H1 (cell line): ENCODE results near the gene PEAK3. TPM values are rescaled to one million over a fixed set of nuclear protein-coding genes. Genes with fewer than 3 reads are reported as not detected.

ENCODE experiments used
- CTCF ChIA-PET: fragments of 300-600 bp; sonication (Branson Sonifier 250); formaldehyde crosslinking; loops from one replicate; lab custom pipeline; 2021; ENCODE audit not compliant: partially characterized antibody; lab: Charles Lee
- POLR2A ChIA-PET: fragments of 300-600 bp; sonication (Branson Sonifier 250); formaldehyde crosslinking; loops from one replicate; lab custom pipeline; 2021; ENCODE audit warnings: inconsistent platforms; ENCODE audit not compliant: partially characterized antibody; lab: Charles Lee
- DNase-seq, 2 experiments: peaks; one replicate each; pipeline versions ENCODE4 v3.0.0 to v3.0.0-alpha.2; 2010 to 2022; ENCODE audit warnings: low spot score in 2 of 2, low read depth in 1 of 2, mixed read lengths in 1 of 2
- FAIRE-seq: peaks from 2 replicates; lab custom pipeline; 2011; peaks lifted over from hg19 to GRCh38; lab: Jason Lieb, UNC
- H2AFZ ChIP-seq: 2 replicates; pipeline ENCODE4 v1.8.1; 2012; ENCODE audit warnings: low read length, inconsistent platforms
- H2AK5ac ChIP-seq: 2 replicates; pipeline ENCODE4 v1.6.1; 2013; ENCODE audit warnings: low read depth, low read length
- H2BK120ac ChIP-seq: replicated peaks from 2 replicates; pipeline ENCODE3; 2013; ENCODE audit warnings: low read depth, low read length, inconsistent platforms
- H2BK12ac ChIP-seq: 2 replicates; pipeline ENCODE4 v1.6.1; 2013; ENCODE audit warnings: low read depth, low read length
- H2BK15ac ChIP-seq: 2 replicates; pipeline ENCODE4 v1.6.1; 2013; ENCODE audit warnings: low read length
- H2BK20ac ChIP-seq: 2 replicates; pipeline ENCODE4 v1.6.1; 2013; ENCODE audit warnings: low read length
- H2BK5ac ChIP-seq: 2 replicates; pipeline ENCODE4 v1.6.1; 2013; ENCODE audit warnings: low read depth, low read length
- H3K14ac ChIP-seq: 2 replicates; pipeline ENCODE4 v1.6.1; 2013; ENCODE audit warnings: inconsistent platforms; ENCODE audit not compliant: insufficient read length
- H3K18ac ChIP-seq: 2 replicates; pipeline ENCODE4 v1.6.1; 2013; ENCODE audit warnings: low read length; ENCODE audit errors: extremely low read depth
- H3K23ac ChIP-seq: 2 replicates; pipeline ENCODE4 v1.6.1; 2013; ENCODE audit warnings: inconsistent platforms; ENCODE audit not compliant: insufficient read length
- H3K23me2 ChIP-seq: 2 replicates; pipeline ENCODE4 v1.6.1; 2013; ENCODE audit warnings: low read depth, low read length
- H3K27ac ChIP-seq: 2 replicates; pipeline ENCODE4 v1.6.1; 2011; ENCODE audit warnings: low read depth, low read length, inconsistent platforms
- H3K27me3 ChIP-seq, 4 experiments: replicated peaks in 1 of 4; 1 replicate in 1 of 4; 2 replicates in 3 of 4; pipeline versions ENCODE4 v1.6.1 to v1.8.1; 2011 to 2013; ENCODE audit warnings: low read length in 3 of 4, mild to moderate bottlenecking in 3 of 4, inconsistent platforms in 2 of 4, mixed read lengths in 2 of 4, moderate library complexity in 1 of 4; ENCODE audit not compliant: control insufficient read depth in 3 of 4, insufficient read depth in 3 of 4; ENCODE audit errors: extremely low read depth in 1 of 4
- H3K36me3 ChIP-seq, 4 experiments: 2 replicates each; pipeline versions ENCODE4 v1.6.1 to v1.8.1; 2011 to 2013; ENCODE audit warnings: mild to moderate bottlenecking in 4 of 4, low read length in 3 of 4, moderate library complexity in 2 of 4, control low read depth in 1 of 4, inconsistent platforms in 1 of 4; ENCODE audit not compliant: insufficient read depth in 4 of 4, control insufficient read depth in 2 of 4
- H3K4ac ChIP-seq: replicated peaks from 2 replicates; pipeline ENCODE3; 2013; ENCODE audit warnings: low read length, low read depth, mixed read lengths, inconsistent platforms; ENCODE audit not compliant: insufficient read length
- H3K4me1 ChIP-seq, 4 experiments: replicated peaks in 1 of 4; 1 replicate in 1 of 4; 2 replicates in 3 of 4; pipeline versions ENCODE4 v1.6.1 to v1.8.1; 2011 to 2013; ENCODE audit warnings: low read length in 3 of 4, inconsistent platforms in 2 of 4, mixed read lengths in 1 of 4; ENCODE audit not compliant: insufficient read depth in 4 of 4, control insufficient read depth in 3 of 4
- H3K4me2 ChIP-seq, 2 experiments: 2 replicates each; pipeline versions ENCODE4 v1.6.1 to v1.8.1; 2011 to 2013; ENCODE audit warnings: low read depth in 2 of 2, low read length in 2 of 2, control low read depth in 1 of 2, inconsistent platforms in 1 of 2, mild to moderate bottlenecking in 1 of 2; ENCODE audit not compliant: insufficient read depth in 1 of 2
- H3K4me3 ChIP-seq, 4 experiments: fragments of 200-600, 300-600 bp in 1 of 4; sonication (generic), shearing (Covaris generic), sonication (Bioruptor Twin) in 1 of 4; 2 replicates each; pipeline versions ENCODE4 v1.5.1 to v1.8.1; 2011 to 2016; ENCODE audit warnings: low read length in 4 of 4, low read depth in 3 of 4, control low read depth in 2 of 4, inconsistent platforms in 2 of 4, mild to moderate bottlenecking in 2 of 4, mixed read lengths in 1 of 4, moderate library complexity in 1 of 4; ENCODE audit not compliant: insufficient read depth in 2 of 4; ENCODE audit errors: extremely low read depth in 1 of 4
- H3K56ac ChIP-seq: replicated peaks from 2 replicates; pipeline ENCODE3; 2013; ENCODE audit warnings: low read depth, mild to moderate bottlenecking, mixed read lengths, low read length, inconsistent platforms; ENCODE audit not compliant: insufficient read length
- H3K79me1 ChIP-seq: 2 replicates; pipeline ENCODE4 v1.6.1; 2013; ENCODE audit warnings: low read depth, low read length, control low read depth
- H3K79me2 ChIP-seq, 2 experiments: 2 replicates each; pipeline versions ENCODE4 v1.6.1 to v1.8.1; 2012 to 2013; ENCODE audit warnings: low read length in 2 of 2, mild to moderate bottlenecking in 2 of 2, inconsistent platforms in 1 of 2; ENCODE audit not compliant: insufficient read depth in 2 of 2, control insufficient read depth in 1 of 2
- H3K9ac ChIP-seq, 4 experiments: replicated peaks in 1 of 4; 1 replicate in 1 of 4; 2 replicates in 3 of 4; pipeline versions ENCODE4 v1.6.1 to v1.8.1; 2011 to 2013; ENCODE audit warnings: low read depth in 3 of 4, low read length in 3 of 4, control low read depth in 2 of 4, mild to moderate bottlenecking in 2 of 4, moderate library complexity in 2 of 4, inconsistent platforms in 1 of 4; ENCODE audit errors: extremely low read depth in 1 of 4
- H3K9me3 ChIP-seq, 2 experiments: 2 replicates each; pipeline versions ENCODE4 v1.6.1 to v1.8.1; 2012 to 2013; ENCODE audit warnings: mild to moderate bottlenecking in 2 of 2, moderate library complexity in 2 of 2, control low read depth in 1 of 2, inconsistent platforms in 1 of 2, low read depth in 1 of 2, low read length in 1 of 2, mixed read lengths in 1 of 2; ENCODE audit not compliant: insufficient read depth in 2 of 2
- H4K20me1 ChIP-seq, 2 experiments: replicated peaks in 1 of 2; 2 replicates each; pipeline versions ENCODE3 to v1.8.1; 2011 to 2013; ENCODE audit warnings: inconsistent platforms in 2 of 2, low read length in 2 of 2, mild to moderate bottlenecking in 1 of 2; ENCODE audit not compliant: insufficient read depth in 2 of 2, control insufficient read depth in 1 of 2
- H4K5ac ChIP-seq: 2 replicates; pipeline ENCODE4 v1.6.1; 2013; ENCODE audit warnings: low read length, low read depth, mixed read lengths, inconsistent platforms; ENCODE audit not compliant: insufficient read length
- H4K8ac ChIP-seq: 2 replicates; pipeline ENCODE4 v1.8.0; 2013; ENCODE audit warnings: mild to moderate bottlenecking, moderate library complexity, low read length, inconsistent platforms; ENCODE audit not compliant: insufficient read depth; ENCODE audit errors: extremely low read depth
- H4K91ac ChIP-seq: replicated peaks from 2 replicates; pipeline ENCODE3; 2013; ENCODE audit warnings: low read length, mixed read lengths, inconsistent platforms; ENCODE audit not compliant: insufficient read length
- CEBPB ChIP-seq: IDR thresholded peaks from 2 replicates; pipeline ENCODE4 v1.6.1; 2012; ENCODE audit warnings: low read depth, low read length
- EP300 ChIP-seq, 2 experiments: IDR thresholded peaks; 1 replicate in 1 of 2; 2 replicates in 1 of 2; pipeline ENCODE4 v1.6.1; 2011 to 2012; ENCODE audit warnings: low read depth in 2 of 2, low read length in 2 of 2, mild to moderate bottlenecking in 2 of 2, borderline replicate concordance in 1 of 2, inconsistent platforms in 1 of 2, moderate library complexity in 1 of 2
- NRF1 ChIP-seq: IDR thresholded peaks from 2 replicates; pipeline ENCODE4 v1.6.1; 2011; ENCODE audit warnings: mild to moderate bottlenecking, low read depth, low read length, improper control_type of control experiment
- RAD21 ChIP-seq, 2 experiments: IDR thresholded peaks in 1 of 2; conservative IDR thresholded peaks in 1 of 2; 2 replicates each; pipeline ENCODE4 v1.6.1; 2011; ENCODE audit warnings: low read depth in 2 of 2, low read length in 2 of 2, improper control_type of control experiment in 1 of 2, inconsistent platforms in 1 of 2, mild to moderate bottlenecking in 1 of 2, moderate library complexity in 1 of 2
- ZNF274 ChIP-seq: IDR thresholded peaks from 2 replicates; pipeline ENCODE4 v1.7.0; 2012; ENCODE audit warnings: low read length, borderline replicate concordance; ENCODE audit errors: extremely low read depth
- WGBS, 2 experiments: shearing (Covaris generic) in 1 of 2; methylation state at CpG; one replicate each; pipeline versions ENCODE4 v1.1.6 to v1.1.7; 2013 to 2015; ENCODE audit warnings: low lambda C conversion rate in 2 of 2, mixed read lengths in 2 of 2, inconsistent platforms in 1 of 2, low coverage in 1 of 2, missing lambda C conversion rate in 1 of 2; ENCODE audit not compliant: insufficient replicate concordance in 2 of 2, insufficient coverage in 1 of 2, insufficient read length in 1 of 2; ENCODE audit errors: extremely low coverage in 1 of 2, missing lambda C conversion rate in 1 of 2; 5-methylcytosine and 5-hydroxymethylcytosine counted together
- polyA plus RNA-seq, 7 experiments: library from polyadenylated mRNA; depleted of rRNA in 3 of 7; stranded (reverse) in 5 of 7; unstranded in 2 of 7; fragments of >200 nt in 5 of 7; fragments of 200-250 nt in 2 of 7; gene quantifications; 1 replicate in 5 of 7; 2 replicates in 1 of 7; 4 replicates in 1 of 7; pipeline versions ENCODE4 v1.2.1 to v1.2.3, GENCODE V29; 2011 to 2013; ENCODE audit warnings: missing spikeins in 2 of 7, mixed read lengths in 2 of 7
- total RNA-seq: library from RNA; stranded (reverse); fragmentation: NEBNext Ultra II Directional; extraction: Animal tissue kit (Norgen Biotek cat#: 25700); gene quantifications from 2 replicates; pipeline ENCODE4 v1.2.1, GENCODE V29; 2021
- TF ChIP-seq, protein P1 (sequence below): IDR thresholded peaks from 2 replicates; pipeline ENCODE4 v1.6.1; 2012; ENCODE audit warnings: low read length, inconsistent platforms

PEAK3 gene
- total and polyA plus RNA-seq, 2 of the 8 experiments (the other 6 are each of a cell fraction or from before 2014, with no cell fraction given) = not detected

GRCh38 chr19:2294687-2295335 is 12.8 kb upstream of the PEAK3 start:
- H2BK15ac ChIP-seq = no peak overlapping the region
- H3K4ac ChIP-seq = no peak overlapping the region
- WGBS, 2 experiments = 79% methylated on average over 23 of the region's 26 CpGs; no CpG with 5 or more reads in 1 of the 2 experiments
- no peak overlapping the region for H3K4me2 ChIP-seq
- H3K23me2 ChIP-seq = peaks cover 10% of the 10 kb centered on the region; the same call in 1 of the 2 replicates
- H3K79me2 ChIP-seq = no peaks in the 10 kb centered on the region
- no peak overlapping the region for H3K4me3 ChIP-seq
- peaks cover 0 to 3% of the 10 kb centered on the region in 2 experiments for H4K20me1 ChIP-seq
- peaks cover 28 to 36% (median 33%) of the 10 kb centered on the region in 4 experiments for H3K27me3 ChIP-seq
- H4K8ac ChIP-seq = no peak overlapping the region
- ChIA-PET POLR2A (interaction anchor here (1.1 to 3.9 kb wide), 12 partner anchors 8 to 181 kb away, joined by 3 to 16 read pairs (median 4); partner anchors contain the start of genes GADD45B, LINGO3 and PEAK3), CTCF (interaction anchor here (1.3 to 3.3 kb wide), 4 partner anchors 19 to 342 kb away, joined by 3 to 23 read pairs (median 12); no protein-coding TSS in a partner anchor)
- H3K18ac ChIP-seq = no peak overlapping the region
- H4K91ac ChIP-seq = no peak overlapping the region
- no peaks in the 10 kb centered on the region for H3K79me1 ChIP-seq
- H2BK120ac ChIP-seq = no peak overlapping the region
- H2AFZ ChIP-seq = no peak overlapping the region
- no peak overlapping the region for H2BK5ac ChIP-seq
- no peak overlapping the region for H3K23ac ChIP-seq
- peaks cover 0 to 18% (median 10%) of the 10 kb centered on the region in 4 experiments; a peak in 5 of 7 replicates for H3K4me1 ChIP-seq
- H2AK5ac ChIP-seq = no peak overlapping the region
- no peak overlapping the region for H3K14ac ChIP-seq
- no peak overlapping the region for H4K5ac ChIP-seq
- H2BK12ac ChIP-seq = no peak overlapping the region
- H3K36me3 ChIP-seq = peaks cover 0 to 6% (median 0%) of the 10 kb centered on the region in 4 experiments; a peak in 1 of 8 replicates
- no peak overlapping the region for H3K56ac ChIP-seq
- TF ChIP-seq ZNF274 (no peak), EP300 (IDR thresholded peaks at IDR 0.05; ENCODE audit: borderline replicate concordance in 1 of 2, low read depth in 2 of 2, low read length in 2 of 2) (no peak), RAD21 (IDR thresholded peaks at IDR 0.05 in 1 of 2, conservative IDR thresholded peaks at IDR 0.05 in 1 of 2; ENCODE audit: low read depth in 2 of 2, low read length in 2 of 2) (no peak), NRF1 (no peak), CEBPB (no peak)
- TF ChIP-seq, protein P1, sequence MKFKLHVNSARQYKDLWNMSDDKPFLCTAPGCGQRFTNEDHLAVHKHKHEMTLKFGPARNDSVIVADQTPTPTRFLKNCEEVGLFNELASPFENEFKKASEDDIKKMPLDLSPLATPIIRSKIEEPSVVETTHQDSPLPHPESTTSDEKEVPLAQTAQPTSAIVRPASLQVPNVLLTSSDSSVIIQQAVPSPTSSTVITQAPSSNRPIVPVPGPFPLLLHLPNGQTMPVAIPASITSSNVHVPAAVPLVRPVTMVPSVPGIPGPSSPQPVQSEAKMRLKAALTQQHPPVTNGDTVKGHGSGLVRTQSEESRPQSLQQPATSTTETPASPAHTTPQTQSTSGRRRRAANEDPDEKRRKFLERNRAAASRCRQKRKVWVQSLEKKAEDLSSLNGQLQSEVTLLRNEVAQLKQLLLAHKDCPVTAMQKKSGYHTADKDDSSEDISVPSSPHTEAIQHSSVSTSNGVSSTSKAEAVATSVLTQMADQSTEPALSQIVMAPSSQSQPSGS = no peak
- H3K9me3 ChIP-seq = no peaks in the 10 kb centered on the region
- no peak overlapping the region for H3K9ac ChIP-seq
- no peak overlapping the region for H3K27ac ChIP-seq
- FAIRE-seq (no peak), DNase-seq (no peak)
- no peak overlapping the region for H2BK20ac ChIP-seq
